Neural cell (in vitro differentiated cells): ENCODE results near the gene UTS2.

ENCODE experiments used
- POLR2AphosphoS5 ChIP-seq: IDR thresholded peaks from 2 replicates; pipeline ENCODE4 v1.6.1; 2012
- TF ChIP-seq, protein P1 (sequence below): fragments of 450-650 bp; IDR thresholded peaks from 2 replicates; pipeline ENCODE4 v1.5.1; 2014; ENCODE audit warnings: antibody characterized with exemption, mild to moderate bottlenecking, moderate library complexity; ENCODE audit not compliant: poor library complexity, severe bottlenecking

DNA sequence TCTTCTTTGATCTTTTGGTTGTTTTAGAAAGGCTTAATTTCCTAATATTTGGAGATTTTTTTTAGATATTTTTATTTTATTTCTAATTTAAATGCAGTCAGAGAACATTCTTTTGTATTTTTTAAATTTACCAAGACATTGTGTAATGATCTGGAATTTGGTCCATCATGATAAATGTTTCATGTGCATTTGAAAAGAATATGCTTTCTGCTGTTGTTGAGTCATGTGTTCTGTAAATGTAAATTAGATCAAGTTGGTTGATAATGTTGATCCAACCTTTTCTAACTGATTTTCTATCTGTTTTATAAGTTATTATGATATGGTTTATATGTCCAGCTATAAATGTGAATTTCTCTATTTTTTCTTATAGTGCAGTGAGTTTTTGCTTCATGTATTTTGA, 19.8 kb downstream of the UTS2 start:
- TF ChIP-seq, protein P1, sequence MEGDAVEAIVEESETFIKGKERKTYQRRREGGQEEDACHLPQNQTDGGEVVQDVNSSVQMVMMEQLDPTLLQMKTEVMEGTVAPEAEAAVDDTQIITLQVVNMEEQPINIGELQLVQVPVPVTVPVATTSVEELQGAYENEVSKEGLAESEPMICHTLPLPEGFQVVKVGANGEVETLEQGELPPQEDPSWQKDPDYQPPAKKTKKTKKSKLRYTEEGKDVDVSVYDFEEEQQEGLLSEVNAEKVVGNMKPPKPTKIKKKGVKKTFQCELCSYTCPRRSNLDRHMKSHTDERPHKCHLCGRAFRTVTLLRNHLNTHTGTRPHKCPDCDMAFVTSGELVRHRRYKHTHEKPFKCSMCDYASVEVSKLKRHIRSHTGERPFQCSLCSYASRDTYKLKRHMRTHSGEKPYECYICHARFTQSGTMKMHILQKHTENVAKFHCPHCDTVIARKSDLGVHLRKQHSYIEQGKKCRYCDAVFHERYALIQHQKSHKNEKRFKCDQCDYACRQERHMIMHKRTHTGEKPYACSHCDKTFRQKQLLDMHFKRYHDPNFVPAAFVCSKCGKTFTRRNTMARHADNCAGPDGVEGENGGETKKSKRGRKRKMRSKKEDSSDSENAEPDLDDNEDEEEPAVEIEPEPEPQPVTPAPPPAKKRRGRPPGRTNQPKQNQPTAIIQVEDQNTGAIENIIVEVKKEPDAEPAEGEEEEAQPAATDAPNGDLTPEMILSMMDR = no peak
- no peak for TF ChIP-seq POLR2AphosphoS5
